ENCODE results near the gene SLC37A1. TPM values are rescaled to one million over a fixed set of nuclear protein-coding genes. Genes with fewer than 3 reads are reported as not detected.
A peak's percentile ranks its signal among the peaks of the same experiment; 100 is the strongest.

SLC37A1 gene
- total RNA-seq, 2 experiments from 2014 or later: 12.7 to 13.3 TPM

GRCh38 chr21:42500225-42500624 lies 13.4 kb upstream of the SLC37A1 start:
- no peak overlapping the region for H3K27ac Mint-ChIP-seq
- DNase-seq: no peak
- POLR2A ChIA-PET: no interaction called here

GRCh38 chr21:42500736-42501135 lies 12.9 kb upstream of the SLC37A1 start:
- peaks cover 25% of the 10 kb centered on the region for H3K27me3 Mint-ChIP-seq
- no peak overlapping the region for H3K4me3 Mint-ChIP-seq
- peaks cover 20% of the 10 kb centered on the region for H3K4me1 Mint-ChIP-seq
- ChIA-PET CTCF (no interaction called here), POLR2A (no interaction called here)
- H3K27ac Mint-ChIP-seq: no peak overlapping the region
- no peak for DNase-seq
- H3K9me3 Mint-ChIP-seq: no peaks in the 10 kb centered on the region
- no peaks in the 10 kb centered on the region for H3K36me3 Mint-ChIP-seq (ENCODE audit: low read depth)

More at GRCh38 chr21:42500225-42500624, 13.4 kb upstream of the SLC37A1 start:
- Mint-ChIP-seq H3K9me3 (no peaks in the 10 kb centered on the region), H3K4me1 (peaks cover 24% of the 10 kb centered on the region), H3K36me3 (ENCODE audit: low read depth) (no peaks in the 10 kb centered on the region), H3K27me3 (peaks cover 27% of the 10 kb centered on the region), H3K4me3 (no peak overlapping the region)
- CTCF ChIA-PET: no interaction called here

DNA sequence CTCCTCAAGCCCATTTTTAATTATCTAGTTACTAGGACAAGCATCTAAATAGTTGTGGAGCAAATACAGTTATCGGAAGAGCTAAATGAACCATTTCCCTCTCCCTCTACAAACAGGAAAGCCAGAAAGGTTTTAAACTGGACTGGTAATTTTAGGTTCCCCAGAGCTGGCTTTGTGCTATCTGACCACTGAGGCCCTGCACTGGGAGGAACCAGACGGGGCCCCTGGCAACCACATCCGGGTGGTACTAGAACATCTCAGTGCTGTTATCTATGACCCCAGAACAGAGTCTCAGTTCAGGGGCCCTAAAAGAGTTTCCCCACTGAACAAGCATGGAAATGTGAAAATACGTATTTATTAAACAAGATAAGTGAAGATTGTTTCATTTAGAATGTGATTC lies 9.9 kb upstream of the SLC37A1 start:
- Mint-ChIP-seq H3K9me3 (no peaks in the 10 kb centered on the region), H3K27me3 (peaks cover 26% of the 10 kb centered on the region), H3K4me3 (no peak overlapping the region), H3K4me1 (peaks cover 8% of the 10 kb centered on the region), H3K36me3 (ENCODE audit: low read depth) (no peaks in the 10 kb centered on the region), H3K27ac (no peak overlapping the region)
- peak; percentile 16 for DNase-seq
- CTCF ChIA-PET: no interaction called here
- POLR2A ChIA-PET: interaction anchor here (0.8 kb wide), 1 partner anchor 11 kb away, joined by 3 read pairs; no protein-coding TSS in a partner anchor

DNA sequence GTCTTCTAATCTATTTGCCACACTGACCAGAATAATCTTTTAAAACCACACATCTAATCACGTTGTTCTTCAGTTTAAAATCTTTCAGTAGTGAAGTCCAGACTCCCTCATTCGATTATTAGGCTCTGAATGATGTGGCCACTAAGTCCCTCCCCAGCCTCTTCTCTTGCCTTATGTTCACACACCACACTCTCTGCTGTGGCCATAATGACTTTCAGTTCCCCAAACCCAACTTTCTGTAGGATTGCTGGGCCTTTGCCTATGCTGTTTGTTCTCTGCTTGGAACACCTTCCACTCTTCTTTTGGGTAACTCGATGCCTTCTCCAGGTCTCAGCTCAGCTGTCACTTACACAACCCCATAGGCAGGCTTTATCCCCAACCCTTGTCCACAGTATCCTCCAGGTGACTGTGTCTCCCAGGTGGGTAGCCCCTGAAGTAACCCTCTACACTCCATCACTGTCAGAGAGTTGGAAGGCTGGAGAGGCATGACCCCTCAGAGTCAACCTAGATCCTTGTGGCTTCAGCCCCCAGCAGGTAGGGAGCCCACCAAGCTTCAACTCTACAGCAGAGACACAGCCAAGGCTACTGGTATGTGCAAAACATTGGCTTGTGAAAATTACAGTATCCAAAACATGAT lies 8.4 kb upstream of the SLC37A1 start:
- Mint-ChIP-seq H3K9me3 (no peaks in the 10 kb centered on the region), H3K36me3 (ENCODE audit: low read depth) (no peaks in the 10 kb centered on the region), H3K4me3 (no peak overlapping the region), H3K4me1 (peaks cover 8% of the 10 kb centered on the region), H3K27me3 (peaks cover 30% of the 10 kb centered on the region), H3K27ac (no peak overlapping the region)
- CTCF ChIA-PET: no interaction called here
- DNase-seq: peak; percentile 5
- POLR2A ChIA-PET: no interaction called here

GRCh38 chr21:42507418-42507817 lies 6.2 kb upstream of the SLC37A1 start:
- Mint-ChIP-seq H3K4me1 (peaks cover 8% of the 10 kb centered on the region), H3K9me3 (no peaks in the 10 kb centered on the region), H3K27me3 (peaks cover 37% of the 10 kb centered on the region), H3K36me3 (ENCODE audit: low read depth) (no peaks in the 10 kb centered on the region), H3K4me3 (no peak overlapping the region), H3K27ac (no peak overlapping the region)
- ChIA-PET POLR2A (no interaction called here), CTCF (no interaction called here)
- peak; percentile 6 for DNase-seq

GRCh38 chr21:42508371-42508770 lies 5.3 kb upstream of the SLC37A1 start:
- no peak overlapping the region for H3K4me3 Mint-ChIP-seq
- H3K4me1 Mint-ChIP-seq: peaks cover 7% of the 10 kb centered on the region
- H3K27ac Mint-ChIP-seq: no peak overlapping the region
- H3K9me3 Mint-ChIP-seq: no peaks in the 10 kb centered on the region
- no peaks in the 10 kb centered on the region for H3K36me3 Mint-ChIP-seq (ENCODE audit: low read depth)
- CTCF ChIA-PET: no interaction called here
- POLR2A ChIA-PET: no interaction called here
- peaks cover 43% of the 10 kb centered on the region for H3K27me3 Mint-ChIP-seq
- no peak for DNase-seq

DNA sequence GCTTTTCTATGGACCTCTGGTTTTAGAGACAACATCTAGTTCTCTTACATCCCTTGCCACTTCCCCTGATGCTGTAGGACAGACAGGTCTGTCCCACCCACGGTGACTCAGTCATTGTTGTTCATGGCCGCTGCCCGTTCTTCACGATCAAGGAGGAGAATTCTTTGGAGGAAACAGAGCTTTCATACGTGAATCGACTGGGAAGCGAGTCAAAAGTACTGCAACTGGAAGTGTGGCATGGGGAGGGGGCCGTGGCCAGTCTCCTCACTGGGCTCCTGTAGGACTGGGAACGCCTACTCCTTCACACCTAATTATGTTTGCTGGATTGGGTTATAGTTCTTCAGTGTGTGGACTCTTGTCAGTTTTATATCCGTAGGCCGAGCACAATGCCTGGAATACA lies 4.4 kb upstream of the SLC37A1 start:
- H3K36me3 Mint-ChIP-seq (ENCODE audit: low read depth): no peaks in the 10 kb centered on the region
- CTCF ChIA-PET: no interaction called here
- H3K9me3 Mint-ChIP-seq: no peaks in the 10 kb centered on the region
- H3K27me3 Mint-ChIP-seq: peaks cover 43% of the 10 kb centered on the region
- H3K27ac Mint-ChIP-seq: no peak overlapping the region
- peak; percentile 12 for DNase-seq
- POLR2A ChIA-PET: no interaction called here
- H3K4me1 Mint-ChIP-seq: peaks cover under 1% of the 10 kb centered on the region
- no peak overlapping the region for H3K4me3 Mint-ChIP-seq

- peak overlapping the region; percentile 46 for H3K4me3 Mint-ChIP-seq
- H3K36me3 Mint-ChIP-seq (ENCODE audit: low read depth): no peaks in the 10 kb centered on the region
- ChIA-PET CTCF (no interaction called here), POLR2A (interaction anchor here (1.0 to 1.4 kb wide), 3 partner anchors 15 to 109 kb away, joined by 3 to 5 read pairs (median 4); partner anchors contain the start of gene UBASH3A)
- H3K27ac Mint-ChIP-seq: no peak overlapping the region
- no peak for DNase-seq
- H3K4me1 Mint-ChIP-seq: peaks cover 13% of the 10 kb centered on the region
- H3K27me3 Mint-ChIP-seq: peaks cover 32% of the 10 kb centered on the region
- no peaks in the 10 kb centered on the region for H3K9me3 Mint-ChIP-seq
Measured at GRCh38 chr21:42512346-42513034, 1.2 kb upstream of the SLC37A1 start.

DNA sequence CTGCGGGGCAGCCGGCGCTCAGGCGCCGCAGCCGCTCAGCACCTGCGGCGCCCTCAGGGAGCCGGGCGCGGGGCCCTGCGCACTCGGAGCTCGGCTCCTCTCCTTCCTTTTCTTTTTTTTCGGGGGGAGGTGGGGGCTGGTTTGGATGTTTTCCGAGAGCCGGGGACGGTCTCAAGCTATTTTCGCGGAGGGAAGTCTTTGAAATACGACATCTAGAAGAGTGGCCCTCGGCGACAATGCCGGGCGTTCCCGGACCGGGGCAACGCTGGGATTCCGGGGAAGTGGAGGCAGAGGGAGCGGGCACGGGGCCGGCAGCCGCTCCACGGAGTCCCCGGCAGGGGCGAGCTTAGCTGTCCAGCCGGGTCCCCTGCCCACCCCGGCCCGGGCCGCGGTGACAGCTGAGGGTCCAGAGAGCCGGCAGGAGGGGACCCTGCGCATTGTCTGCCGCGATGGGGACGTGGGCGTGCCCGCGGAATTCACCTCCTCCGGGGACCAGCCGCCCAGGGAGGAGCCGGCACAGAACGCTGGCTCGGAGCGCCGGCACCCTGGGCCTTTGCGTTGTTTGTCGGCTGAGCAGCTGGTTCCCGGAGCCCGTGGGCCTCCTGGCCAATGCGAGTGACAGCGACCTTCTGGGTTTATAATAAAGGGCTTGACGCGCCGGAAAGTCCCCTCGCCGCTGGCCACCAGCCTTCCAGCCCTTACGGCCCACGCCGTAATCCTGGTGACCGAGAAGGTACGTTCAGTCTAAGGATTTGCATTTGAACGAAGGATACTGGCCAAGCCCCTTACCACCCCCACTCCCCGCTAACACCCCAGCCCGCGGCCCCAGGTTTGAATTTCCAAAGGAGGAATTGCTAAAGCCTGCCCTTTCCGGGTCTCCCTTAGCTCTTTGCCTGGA lies 582 bp downstream of the SLC37A1 start:
- POLR2A ChIA-PET: interaction anchor here (0.6 to 2.8 kb wide), 6 partner anchors 10 to 108 kb away, joined by 3 to 27 read pairs (median 3); no protein-coding TSS in a partner anchor
- no peaks in the 10 kb centered on the region for H3K9me3 Mint-ChIP-seq
- peak; percentile 64 for DNase-seq
- peaks cover 10% of the 10 kb centered on the region for H3K36me3 Mint-ChIP-seq (ENCODE audit: low read depth)
- H3K27me3 Mint-ChIP-seq: peaks cover 27% of the 10 kb centered on the region
- H3K4me1 Mint-ChIP-seq: peaks cover 13% of the 10 kb centered on the region
- peak overlapping the region; percentile 1 for H3K27ac Mint-ChIP-seq
- CTCF ChIA-PET: interaction anchor here (0.7 kb wide), 1 partner anchor 57 kb away, joined by 3 read pairs; no protein-coding TSS in a partner anchor
- peak overlapping the region; percentile 62 for H3K4me3 Mint-ChIP-seq

GRCh38 chr21:42514883-42515228 lies 1.2 kb downstream of the SLC37A1 start:
- DNase-seq: no peak
- Mint-ChIP-seq H3K4me3 (peak overlapping the region; percentile 62), H3K27ac (peak overlapping the region; percentile 1), H3K9me3 (no peaks in the 10 kb centered on the region), H3K36me3 (ENCODE audit: low read depth) (peaks cover 14% of the 10 kb centered on the region), H3K4me1 (peaks cover 13% of the 10 kb centered on the region), H3K27me3 (peaks cover 27% of the 10 kb centered on the region)
- ChIA-PET CTCF (no interaction called here), POLR2A (interaction anchor here (0.6 to 2.8 kb wide), 5 partner anchors 9 to 35 kb away, joined by 3 to 27 read pairs (median 3); no protein-coding TSS in a partner anchor)

GRCh38 chr21:42515708-42516502 lies 2.3 kb downstream of the SLC37A1 start:
- ChIA-PET CTCF (no interaction called here), POLR2A (interaction anchor here (0.6 to 2.8 kb wide), 2 partner anchors 12 to 34 kb away, joined by 3 to 27 read pairs; no protein-coding TSS in a partner anchor)
- Mint-ChIP-seq H3K36me3 (ENCODE audit: low read depth) (peaks cover 25% of the 10 kb centered on the region), H3K27me3 (peaks cover 20% of the 10 kb centered on the region), H3K4me1 (peaks cover 13% of the 10 kb centered on the region), H3K9me3 (no peaks in the 10 kb centered on the region), H3K27ac (no peak overlapping the region), H3K4me3 (peak overlapping the region; percentile 62)
- no peak for DNase-seq

DNA sequence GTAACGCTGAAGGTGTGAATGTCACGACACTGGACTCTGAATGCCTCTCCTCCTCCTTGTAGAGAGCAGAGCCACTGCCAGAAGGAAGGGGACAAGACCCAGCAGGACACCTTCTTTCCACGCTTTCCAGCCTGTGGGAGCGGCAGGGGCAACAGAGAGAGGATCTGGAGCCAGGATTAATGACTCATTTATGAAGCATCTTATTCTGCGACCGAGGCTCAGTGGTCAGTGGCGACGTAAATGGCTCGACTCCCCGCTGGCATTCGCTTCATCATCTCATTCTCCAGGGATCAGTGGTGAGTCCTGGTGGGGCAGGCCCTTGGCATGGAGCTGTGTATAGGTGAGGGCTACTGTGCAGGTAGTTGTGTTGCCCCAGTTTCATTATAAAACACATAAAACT lies 4.6 kb downstream of the SLC37A1 start:
- H3K4me3 Mint-ChIP-seq: no peak overlapping the region
- DNase-seq: no peak
- peaks cover 30% of the 10 kb centered on the region for H3K36me3 Mint-ChIP-seq (ENCODE audit: low read depth)
- ChIA-PET POLR2A (no interaction called here), CTCF (no interaction called here)
- no peaks in the 10 kb centered on the region for H3K9me3 Mint-ChIP-seq
- H3K4me1 Mint-ChIP-seq: peaks cover 13% of the 10 kb centered on the region
- H3K27me3 Mint-ChIP-seq: peaks cover 3% of the 10 kb centered on the region
- no peak overlapping the region for H3K27ac Mint-ChIP-seq
